GM23338 (cell line): ENCODE data around the gene SLC35A5. TPM values are rescaled to one million over a fixed set of nuclear protein-coding genes. Genes with fewer than 3 reads are reported as not detected.

Source experiments
- CTCF ChIP-seq, 2 experiments: fragments of 200-600 bp in 1 of 2; sonication (generic) in 1 of 2; conservative IDR thresholded peaks; 2 replicates each; pipeline versions ENCODE4 v1.5.1 to v1.6.1; 2016 to 2017; ENCODE audit warnings: antibody characterized with exemption in 2 of 2, low read depth in 2 of 2, mild to moderate bottlenecking in 2 of 2, moderate library complexity in 1 of 2
- EZH2 ChIP-seq: fragments of 200-600 bp; sonication (generic); IDR thresholded peaks from one replicate; pipeline ENCODE4 v1.8.0; 2017; ENCODE audit warnings: antibody characterized with exemption, mild to moderate bottlenecking, low read depth; ENCODE audit not compliant: unreplicated experiment
- REST ChIP-seq: IDR thresholded peaks from one replicate; pipeline ENCODE4 v1.6.1; 2018; ENCODE audit warnings: antibody characterized with exemption; ENCODE audit not compliant: unreplicated experiment
- STAT1 ChIP-seq: IDR thresholded peaks from one replicate; pipeline ENCODE4 v1.6.1; 2016; ENCODE audit warnings: antibody characterized with exemption; ENCODE audit not compliant: unreplicated experiment
- ZNF114 ChIP-seq: fragments of 250-450 bp; sonication (Bioruptor Pico); IDR thresholded peaks from 2 replicates; pipeline ENCODE4 v1.5.0; 2020; ENCODE audit warnings: mild to moderate bottlenecking, moderate library complexity
- ZNF462 ChIP-seq: fragments of 250-450 bp; sonication (Bioruptor Pico); IDR thresholded peaks from 2 replicates; pipeline ENCODE4 v1.5.0; 2020; ENCODE audit warnings: mild to moderate bottlenecking, moderate library complexity
- polyA plus RNA-seq: library from polyadenylated mRNA; unstranded; fragments of >200 nt; fragmentation: Nextera tagmentation; extraction: Ambion mirVana; gene quantifications from 2 replicates; pipeline ENCODE4 v1.2.1, GENCODE V29; 2016
- total RNA-seq: library from RNA; depleted of rRNA; stranded (reverse); fragments of >200 nt; shearing (Covaris generic); gene quantifications from 2 replicates; pipeline ENCODE4 v1.2.3, GENCODE V29; 2014

SLC35A5 gene
- total and polyA plus RNA-seq, 2 experiments from 2014 or later: 19.9 to 40.4 TPM

- TF ChIP-seq ZNF462 (CRISPR knock-in tag) (no peak), EZH2 (no peak), REST (no peak), ZNF114 (CRISPR knock-in tag) (no peak), STAT1 (no peak), CTCF (conservative IDR thresholded peaks at IDR 0.05; ENCODE audit: low read depth in 2 of 2) (no peak)
Measured at GRCh38 chr3:112572701-112573100, 10.9 kb downstream of the SLC35A5 start (continued).
